PC-9 (cell line): ENCODE measurements around the gene DOCK2.

ENCODE experiments used
- EZH2 ChIP-seq: fragments of 200-600 bp; sonication (generic); IDR thresholded peaks from 2 replicates; pipeline ENCODE4 v1.8.0; 2017; ENCODE audit warnings: antibody characterized with exemption, low read depth
- TF ChIP-seq, protein P1 (sequence below): fragments of 200-600 bp; sonication (generic); conservative IDR thresholded peaks from 2 replicates; pipeline ENCODE4 v1.6.1; 2017; ENCODE audit warnings: mixed run types, antibody characterized with exemption, mild to moderate bottlenecking, moderate library complexity

GRCh38 chr5:169862391-169862811 lies 225.3 kb downstream of the DOCK2 start:
- TF ChIP-seq, protein P1, sequence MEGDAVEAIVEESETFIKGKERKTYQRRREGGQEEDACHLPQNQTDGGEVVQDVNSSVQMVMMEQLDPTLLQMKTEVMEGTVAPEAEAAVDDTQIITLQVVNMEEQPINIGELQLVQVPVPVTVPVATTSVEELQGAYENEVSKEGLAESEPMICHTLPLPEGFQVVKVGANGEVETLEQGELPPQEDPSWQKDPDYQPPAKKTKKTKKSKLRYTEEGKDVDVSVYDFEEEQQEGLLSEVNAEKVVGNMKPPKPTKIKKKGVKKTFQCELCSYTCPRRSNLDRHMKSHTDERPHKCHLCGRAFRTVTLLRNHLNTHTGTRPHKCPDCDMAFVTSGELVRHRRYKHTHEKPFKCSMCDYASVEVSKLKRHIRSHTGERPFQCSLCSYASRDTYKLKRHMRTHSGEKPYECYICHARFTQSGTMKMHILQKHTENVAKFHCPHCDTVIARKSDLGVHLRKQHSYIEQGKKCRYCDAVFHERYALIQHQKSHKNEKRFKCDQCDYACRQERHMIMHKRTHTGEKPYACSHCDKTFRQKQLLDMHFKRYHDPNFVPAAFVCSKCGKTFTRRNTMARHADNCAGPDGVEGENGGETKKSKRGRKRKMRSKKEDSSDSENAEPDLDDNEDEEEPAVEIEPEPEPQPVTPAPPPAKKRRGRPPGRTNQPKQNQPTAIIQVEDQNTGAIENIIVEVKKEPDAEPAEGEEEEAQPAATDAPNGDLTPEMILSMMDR = no peak
- no peak for TF ChIP-seq EZH2
